GM23338 (cell line): ENCODE data around the gene SGCD.

ENCODE experiments used
- CREB1 ChIP-seq: fragments of 250-450 bp; sonication (Bioruptor Pico); IDR thresholded peaks from 2 replicates; pipeline ENCODE4 v1.5.0; 2020; ENCODE audit warnings: low read depth, mild to moderate bottlenecking, moderate library complexity
- CTCF ChIP-seq, 2 experiments: fragments of 200-600 bp in 1 of 2; sonication (generic) in 1 of 2; conservative IDR thresholded peaks; 2 replicates each; pipeline versions ENCODE4 v1.5.1 to v1.6.1; 2016 to 2017; ENCODE audit warnings: antibody characterized with exemption in 2 of 2, low read depth in 2 of 2, mild to moderate bottlenecking in 2 of 2, moderate library complexity in 1 of 2
- EZH2 ChIP-seq: fragments of 200-600 bp; sonication (generic); IDR thresholded peaks from one replicate; pipeline ENCODE4 v1.8.0; 2017; ENCODE audit warnings: antibody characterized with exemption, mild to moderate bottlenecking, low read depth; ENCODE audit not compliant: unreplicated experiment
- EZH2phosphoT487 ChIP-seq: fragments of 200-600 bp; sonication (generic); IDR thresholded peaks from one replicate; pipeline ENCODE4 v1.8.1; 2018; ENCODE audit warnings: antibody characterized with exemption; ENCODE audit not compliant: unreplicated experiment
- JUNB ChIP-seq: IDR thresholded peaks from one replicate; pipeline ENCODE4 v1.6.1; 2016; ENCODE audit warnings: antibody characterized with exemption; ENCODE audit not compliant: unreplicated experiment
- NANOG ChIP-seq: IDR thresholded peaks from 2 replicates; pipeline ENCODE4 v1.6.1; 2016; ENCODE audit warnings: antibody characterized with exemption, borderline replicate concordance
- POLR2AphosphoS5 ChIP-seq: IDR thresholded peaks from 2 replicates; pipeline ENCODE4 v1.6.1; 2016; ENCODE audit warnings: antibody characterized with exemption, low read depth
- REST ChIP-seq: IDR thresholded peaks from one replicate; pipeline ENCODE4 v1.6.1; 2018; ENCODE audit warnings: antibody characterized with exemption; ENCODE audit not compliant: unreplicated experiment
- STAT1 ChIP-seq: IDR thresholded peaks from one replicate; pipeline ENCODE4 v1.6.1; 2016; ENCODE audit warnings: antibody characterized with exemption; ENCODE audit not compliant: unreplicated experiment
- ZNF114 ChIP-seq: fragments of 250-450 bp; sonication (Bioruptor Pico); IDR thresholded peaks from 2 replicates; pipeline ENCODE4 v1.5.0; 2020; ENCODE audit warnings: mild to moderate bottlenecking, moderate library complexity
- ZNF331 ChIP-seq: fragments of 250-450 bp; sonication (Bioruptor Pico); IDR thresholded peaks from 2 replicates; pipeline ENCODE4 v1.5.0; 2020; ENCODE audit warnings: low read depth, mild to moderate bottlenecking, moderate library complexity
- TF ChIP-seq, protein P1 (sequence below): IDR thresholded peaks from 2 replicates; pipeline ENCODE4 v1.6.1; 2016; ENCODE audit warnings: antibody characterized with exemption

DNA sequence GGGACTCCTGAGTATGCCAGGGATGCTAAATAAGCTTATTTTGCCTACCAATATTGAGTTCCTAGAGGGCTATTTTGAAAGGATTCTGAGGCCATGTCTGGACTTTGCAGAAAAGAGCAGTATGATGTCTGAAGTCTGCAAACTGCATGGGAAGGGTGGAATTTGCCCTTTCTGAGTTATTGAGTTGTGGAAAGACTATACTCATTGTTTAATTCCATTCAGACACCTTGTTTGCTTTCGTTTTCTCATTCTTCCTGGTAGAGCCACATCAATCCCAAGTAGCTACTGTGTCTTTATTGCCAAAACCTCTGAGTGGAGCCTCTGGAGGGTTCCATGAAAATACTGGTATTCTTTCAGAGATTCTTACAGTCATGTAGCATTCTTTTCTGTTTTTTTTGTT lies 472.2 kb downstream of the SGCD start:
- TF ChIP-seq EZH2phosphoT487 (no peak), POLR2AphosphoS5 (no peak), CTCF (conservative IDR thresholded peaks at IDR 0.05; ENCODE audit: low read depth in 2 of 2) (no peak), JUNB (no peak), EZH2 (no peak), REST (no peak), ZNF331 (CRISPR knock-in tag) (no peak), CREB1 (no peak), NANOG (no peak), ZNF114 (CRISPR knock-in tag) (no peak), STAT1 (no peak)
- TF ChIP-seq, protein P1, sequence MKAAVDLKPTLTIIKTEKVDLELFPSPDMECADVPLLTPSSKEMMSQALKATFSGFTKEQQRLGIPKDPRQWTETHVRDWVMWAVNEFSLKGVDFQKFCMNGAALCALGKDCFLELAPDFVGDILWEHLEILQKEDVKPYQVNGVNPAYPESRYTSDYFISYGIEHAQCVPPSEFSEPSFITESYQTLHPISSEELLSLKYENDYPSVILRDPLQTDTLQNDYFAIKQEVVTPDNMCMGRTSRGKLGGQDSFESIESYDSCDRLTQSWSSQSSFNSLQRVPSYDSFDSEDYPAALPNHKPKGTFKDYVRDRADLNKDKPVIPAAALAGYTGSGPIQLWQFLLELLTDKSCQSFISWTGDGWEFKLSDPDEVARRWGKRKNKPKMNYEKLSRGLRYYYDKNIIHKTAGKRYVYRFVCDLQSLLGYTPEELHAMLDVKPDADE, result no peak
